Nephron (organoid): ENCODE measurements around the gene CTCFL.

ENCODE experiments used
- H3K27ac Mint-ChIP-seq, 3 experiments: 2 replicates each; pipeline ENCODE4 v1.8.0; 2020; ENCODE audit warnings: mixed read lengths in 3 of 3, mild to moderate bottlenecking in 2 of 3, moderate library complexity in 1 of 3
- H3K27me3 Mint-ChIP-seq: 2 replicates; pipeline ENCODE4 v1.8.0; 2021; ENCODE audit warnings: low read depth, mild to moderate bottlenecking, moderate library complexity, mixed read lengths
- H3K36me3 Mint-ChIP-seq: 2 replicates; pipeline ENCODE4 v1.8.0; 2020; ENCODE audit warnings: low read depth, mixed read lengths
- H3K4me1 Mint-ChIP-seq: 2 replicates; pipeline ENCODE4 v1.8.0; 2020; ENCODE audit warnings: mixed read lengths
- H3K4me3 Mint-ChIP-seq, 3 experiments: 2 replicates each; pipeline ENCODE4 v1.8.0; 2020; ENCODE audit warnings: mild to moderate bottlenecking in 3 of 3, mixed read lengths in 3 of 3, moderate library complexity in 2 of 3
- H3K9me3 Mint-ChIP-seq: 2 replicates; pipeline ENCODE4 v1.8.0; 2020; ENCODE audit warnings: mixed read lengths
- CTCF ChIP-seq, 3 experiments: fragments of 200-600 bp; sonication (generic); IDR thresholded peaks; one replicate each; pipeline ENCODE4 v1.5.0; 2021; ENCODE audit warnings: antibody characterized with exemption in 3 of 3; ENCODE audit not compliant: unreplicated experiment in 3 of 3

The CTCFL gene

GRCh38 chr20:57570145-57570850 lies 45.4 kb upstream of the CTCFL start:
- TF ChIP-seq CTCF (IDR thresholded peaks at IDR 0.05; ENCODE audit: unreplicated experiment in 3 of 3), result no peak
- Mint-ChIP-seq H3K36me3 (no peaks in the 10 kb centered on the region), H3K27ac (peak overlapping the region in 2 of 3 experiments; percentile 70 to 77), H3K9me3 (no peaks in the 10 kb centered on the region), H3K4me1 (peaks cover 20% of the 10 kb centered on the region), H3K27me3 (peaks cover 54% of the 10 kb centered on the region), H3K4me3 (no peak overlapping the region)

- peaks cover 58% of the 10 kb centered on the region for H3K27me3 Mint-ChIP-seq
- TF ChIP-seq CTCF (IDR thresholded peaks at IDR 0.05; ENCODE audit: unreplicated experiment in 3 of 3), result no peak
- peaks cover 20% of the 10 kb centered on the region for H3K4me1 Mint-ChIP-seq
- H3K36me3 Mint-ChIP-seq, result peaks cover 6% of the 10 kb centered on the region
- no peak overlapping the region for H3K27ac Mint-ChIP-seq
- no peaks in the 10 kb centered on the region for H3K9me3 Mint-ChIP-seq
- H3K4me3 Mint-ChIP-seq, result no peak overlapping the region
Observed at GRCh38 chr20:57568960-57569359, 44.0 kb upstream of the CTCFL start.

GRCh38 chr20:57568088-57568896 lies 43.4 kb upstream of the CTCFL start:
- H3K4me3 Mint-ChIP-seq, result no peak overlapping the region
- H3K4me1 Mint-ChIP-seq, result peaks cover 16% of the 10 kb centered on the region
- peaks cover 58% of the 10 kb centered on the region for H3K27me3 Mint-ChIP-seq
- no peak for TF ChIP-seq CTCF (IDR thresholded peaks at IDR 0.05; ENCODE audit: unreplicated experiment in 3 of 3)
- H3K36me3 Mint-ChIP-seq, result peaks cover 6% of the 10 kb centered on the region
- H3K9me3 Mint-ChIP-seq, result no peaks in the 10 kb centered on the region
- H3K27ac Mint-ChIP-seq, result no peak overlapping the region

GRCh38 chr20:57567471-57568079 lies 42.6 kb upstream of the CTCFL start:
- no peak overlapping the region for H3K4me3 Mint-ChIP-seq
- no peaks in the 10 kb centered on the region for H3K9me3 Mint-ChIP-seq
- H3K36me3 Mint-ChIP-seq, result peaks cover 6% of the 10 kb centered on the region
- peaks cover 58% of the 10 kb centered on the region for H3K27me3 Mint-ChIP-seq
- H3K27ac Mint-ChIP-seq, result peak overlapping the region in 1 of 3 experiments; percentile 20
- no peak for TF ChIP-seq CTCF (IDR thresholded peaks at IDR 0.05; ENCODE audit: unreplicated experiment in 3 of 3)
- peaks cover 10% of the 10 kb centered on the region for H3K4me1 Mint-ChIP-seq

GRCh38 chr20:57566803-57567459 lies 42.0 kb upstream of the CTCFL start:
- Mint-ChIP-seq H3K4me1 (peaks cover 10% of the 10 kb centered on the region), H3K27ac (peak overlapping the region in 1 of 3 experiments; percentile 20), H3K9me3 (no peaks in the 10 kb centered on the region), H3K36me3 (peaks cover 11% of the 10 kb centered on the region), H3K4me3 (no peak overlapping the region), H3K27me3 (peaks cover 58% of the 10 kb centered on the region)
- no peak for TF ChIP-seq CTCF (IDR thresholded peaks at IDR 0.05; ENCODE audit: unreplicated experiment in 3 of 3)
